SK-N-SH (cell line): Measurements from ENCODE around the gene DEPDC7. TPM values are rescaled to one million over a fixed set of nuclear protein-coding genes. Genes with fewer than 3 reads are reported as not detected.

Source experiments
- CTCF ChIA-PET: fragments of 300-600, 350-600 bp; formaldehyde crosslinking; extraction: SDS; loops from one replicate; lab custom pipeline; 2021; lab: Yijun Ruan, JAX
- POLR2A ChIA-PET: fragments of 350-600 bp; sonication (Branson Sonifier 250); formaldehyde crosslinking; extraction: SDS; loops from one replicate; lab custom pipeline; 2020; ENCODE audit warnings: antibody characterized with exemption, inconsistent platforms; lab: Yijun Ruan, JAX
- DNase-seq: peaks from one replicate; pipeline ENCODE4 v3.0.0; 2012
- H2AFZ ChIP-seq: fragments of 200-600 bp; sonication (generic); 2 replicates; pipeline ENCODE4 v1.8.1; 2016; ENCODE audit warnings: antibody characterized with exemption, mild to moderate bottlenecking, low read depth
- H3F3A ChIP-seq: fragments of 200-600 bp; sonication (generic); replicated peaks from 2 replicates; pipeline ENCODE3; 2016; ENCODE audit warnings: antibody characterized with exemption, mild to moderate bottlenecking; ENCODE audit not compliant: insufficient read depth
- H3K27ac ChIP-seq, 2 experiments: fragments of 200-500 bp in 1 of 2; fragments of 200-600 bp in 1 of 2; sonication (Bioruptor generic) in 1 of 2; sonication (generic), shearing (Covaris generic) in 1 of 2; 2 replicates each; pipeline versions ENCODE4 v1.5.1 to v1.6.1; 2014 to 2016; ENCODE audit warnings: low read depth in 2 of 2, inconsistent platforms in 1 of 2, low read length in 1 of 2, mild to moderate bottlenecking in 1 of 2, mixed read lengths in 1 of 2
- H3K27me3 ChIP-seq: fragments of 200-600 bp; sonication (generic), shearing (Covaris generic); 2 replicates; pipeline ENCODE4 v1.6.1; 2016; ENCODE audit warnings: mixed run types; ENCODE audit not compliant: insufficient read depth
- H3K36me3 ChIP-seq, 2 experiments: fragments of 200-500 bp in 1 of 2; fragments of 200-600 bp in 1 of 2; sonication (Bioruptor generic) in 1 of 2; sonication (generic) in 1 of 2; replicated peaks in 1 of 2; 2 replicates each; pipeline versions ENCODE3 to v1.5.1; 2014 to 2016; ENCODE audit warnings: low read length in 1 of 2, mild to moderate bottlenecking in 1 of 2; ENCODE audit not compliant: insufficient read depth in 2 of 2, control insufficient read depth in 1 of 2
- H3K4me1 ChIP-seq, 2 experiments: fragments of 200-500 bp in 1 of 2; fragments of 200-600 bp in 1 of 2; sonication (Bioruptor generic) in 1 of 2; sonication (generic), shearing (Covaris generic) in 1 of 2; 2 replicates each; pipeline versions ENCODE4 v1.5.1 to v1.6.1; 2014 to 2016; ENCODE audit warnings: low read depth in 1 of 2, low read length in 1 of 2, mixed run types in 1 of 2; ENCODE audit not compliant: insufficient read depth in 2 of 2, control insufficient read depth in 1 of 2
- H3K4me2 ChIP-seq: fragments of 200-600 bp; sonication (generic), shearing (Covaris generic); 2 replicates; pipeline ENCODE4 v1.6.1; 2017; ENCODE audit warnings: mixed run types
- H3K4me3 ChIP-seq, 2 experiments: fragments of 200-500 bp in 1 of 2; fragments of 200-600 bp in 1 of 2; sonication (Bioruptor generic) in 1 of 2; sonication (generic), shearing (Covaris generic) in 1 of 2; 2 replicates each; pipeline versions ENCODE4 v1.5.1 to v1.8.1; 2014 to 2016; ENCODE audit warnings: low read depth in 2 of 2, inconsistent platforms in 1 of 2, low read length in 1 of 2, mild to moderate bottlenecking in 1 of 2, mixed read lengths in 1 of 2, moderate library complexity in 1 of 2
- H3K79me2 ChIP-seq: fragments of 200-600 bp; sonication (generic); 2 replicates; pipeline ENCODE4 v1.8.1; 2017; ENCODE audit warnings: mild to moderate bottlenecking; ENCODE audit not compliant: insufficient read depth
- H3K9ac ChIP-seq: fragments of 200-600 bp; sonication (generic); 2 replicates; pipeline ENCODE4 v1.6.1; 2017; ENCODE audit warnings: mixed run types
- H3K9me2 ChIP-seq: fragments of 200-600 bp; sonication (generic); 2 replicates; pipeline ENCODE4 v1.6.1; 2017; ENCODE audit warnings: mixed run types
- H3K9me3 ChIP-seq: fragments of 200-600 bp; sonication (generic); 2 replicates; pipeline ENCODE4 v1.6.1; 2017; ENCODE audit warnings: mixed run types, mild to moderate bottlenecking, moderate library complexity
- H4K20me1 ChIP-seq: fragments of 200-600 bp; sonication (generic); 2 replicates; pipeline ENCODE4 v1.6.1; 2017; ENCODE audit warnings: mild to moderate bottlenecking, mixed run types; ENCODE audit not compliant: insufficient read depth
- ELF1 ChIP-seq: IDR thresholded peaks from 2 replicates; pipeline ENCODE4 v1.4.0; 2012
- EZH2phosphoT487 ChIP-seq: fragments of 200-600 bp; sonication (generic); IDR thresholded peaks from 2 replicates; pipeline ENCODE4 v1.6.1; 2017; ENCODE audit warnings: low read depth, mixed run types, mild to moderate bottlenecking, antibody characterized with exemption, moderate library complexity, borderline replicate concordance
- FOXJ3 ChIP-seq: sonication (generic); formaldehyde crosslinking; IDR thresholded peaks from 2 replicates; pipeline ENCODE4 v1.5.1; 2020; ENCODE audit warnings: mild to moderate bottlenecking, missing genetic modification reagents
- MXI1 ChIP-seq: IDR thresholded peaks from 2 replicates; pipeline ENCODE4 v1.6.1; 2012; ENCODE audit warnings: mild to moderate bottlenecking, low read depth, low read length, improper control_type of control experiment
- NFIC ChIP-seq: IDR thresholded peaks from 2 replicates; pipeline ENCODE4 v1.4.0; 2012; ENCODE audit warnings: borderline replicate concordance
- POLR2AphosphoS5 ChIP-seq: IDR thresholded peaks from 2 replicates; pipeline ENCODE4 v1.6.1; 2012; ENCODE audit warnings: low read depth, low read length
- RCOR1 ChIP-seq: fragments of 150-350 bp; IDR thresholded peaks from 2 replicates; pipeline ENCODE4 v1.6.1; 2017; ENCODE audit warnings: antibody characterized with exemption, low read length
- SIN3A ChIP-seq: IDR thresholded peaks from 2 replicates; pipeline ENCODE4 v1.6.1; 2012; ENCODE audit warnings: low read depth, mild to moderate bottlenecking, low read length, moderate library complexity, borderline replicate concordance
- TAF1 ChIP-seq: IDR thresholded peaks from 2 replicates; pipeline ENCODE4 v1.6.1; 2012; ENCODE audit warnings: low read depth, mild to moderate bottlenecking, low read length, moderate library complexity, borderline replicate concordance
- YY1 ChIP-seq: IDR thresholded peaks from 2 replicates; pipeline ENCODE4 v1.4.0; 2012; ENCODE audit warnings: low read depth, mild to moderate bottlenecking
- WGBS: methylation state at CpG from one replicate; pipeline ENCODE4 v1.1.6; 2017; ENCODE audit warnings: low lambda C conversion rate; 5-methylcytosine and 5-hydroxymethylcytosine counted together
- polyA plus RNA-seq, 3 experiments: library from polyadenylated mRNA; depleted of rRNA; stranded (reverse); fragments of >200 nt; gene quantifications; 2 replicates each; pipeline ENCODE4 v1.2.3, GENCODE V29; 2012
- TF ChIP-seq, protein P1 (sequence below): fragments of 150-350 bp; IDR thresholded peaks from 2 replicates; pipeline ENCODE4 v1.6.1; 2017; ENCODE audit warnings: antibody characterized with exemption, low read length, low read depth, borderline replicate concordance
- TF ChIP-seq, protein P2 (sequence below): IDR thresholded peaks from 2 replicates; pipeline ENCODE4 v1.4.0; 2012; ENCODE audit warnings: low read depth

The DEPDC7 gene
- polyA plus RNA-seq, 1 of the 3 experiments (the other 2 are of a cell fraction) = 9.7 TPM

DNA sequence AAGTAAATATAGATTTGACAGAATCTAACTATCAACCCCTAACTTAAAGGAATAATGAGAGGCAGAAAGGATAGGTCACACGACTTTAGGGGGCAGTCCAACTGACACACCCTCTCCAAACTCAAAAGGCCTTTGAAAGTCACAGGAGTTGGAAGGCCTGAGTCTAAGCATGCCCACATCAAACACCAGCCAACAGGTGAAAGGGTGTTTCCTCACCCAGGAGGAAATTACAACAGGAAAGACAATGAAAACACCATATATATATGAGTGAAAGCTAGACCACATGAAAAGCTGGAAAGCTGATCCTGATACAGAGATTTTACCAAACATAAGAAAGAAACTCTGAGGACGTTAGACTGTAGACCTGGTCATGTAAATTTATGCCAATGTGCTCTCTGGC, 10.5 kb upstream of the DEPDC7 start:
- Histone ChIP-seq H4K20me1 (no peaks in the 10 kb centered on the region), H3K4me1 (peaks cover 0 to 10% of the 10 kb centered on the region in 2 experiments; a peak in 2 of 4 replicates), H3K4me2 (no peak overlapping the region), H3K4me3 (no peak overlapping the region), H3K9ac (no peak overlapping the region), H3K9me2 (no peaks in the 10 kb centered on the region), H3F3A (peaks cover 3% of the 10 kb centered on the region), H3K27me3 (no peaks in the 10 kb centered on the region), H3K79me2 (no peaks in the 10 kb centered on the region), H3K27ac (no peak overlapping the region), H3K9me3 (no peaks in the 10 kb centered on the region), H3K36me3 (no peaks in the 10 kb centered on the region), H2AFZ (no peak overlapping the region)
- no peak for TF ChIP-seq YY1
- TF ChIP-seq RCOR1 = no peak
- no peak for TF ChIP-seq POLR2AphosphoS5
- TF ChIP-seq, protein P1, sequence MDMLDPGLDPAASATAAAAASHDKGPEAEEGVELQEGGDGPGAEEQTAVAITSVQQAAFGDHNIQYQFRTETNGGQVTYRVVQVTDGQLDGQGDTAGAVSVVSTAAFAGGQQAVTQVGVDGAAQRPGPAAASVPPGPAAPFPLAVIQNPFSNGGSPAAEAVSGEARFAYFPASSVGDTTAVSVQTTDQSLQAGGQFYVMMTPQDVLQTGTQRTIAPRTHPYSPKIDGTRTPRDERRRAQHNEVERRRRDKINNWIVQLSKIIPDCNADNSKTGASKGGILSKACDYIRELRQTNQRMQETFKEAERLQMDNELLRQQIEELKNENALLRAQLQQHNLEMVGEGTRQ = no peak
- 76% methylated on average over 2 of the region's 2 CpGs for WGBS
- POLR2A ChIA-PET = no interaction called here
- DNase-seq = no peak
- CTCF ChIA-PET = interaction anchor here (1.2 kb wide), 1 partner anchor 11 kb away, joined by 3 read pairs; the partner anchor contains the start of gene DEPDC7

DNA sequence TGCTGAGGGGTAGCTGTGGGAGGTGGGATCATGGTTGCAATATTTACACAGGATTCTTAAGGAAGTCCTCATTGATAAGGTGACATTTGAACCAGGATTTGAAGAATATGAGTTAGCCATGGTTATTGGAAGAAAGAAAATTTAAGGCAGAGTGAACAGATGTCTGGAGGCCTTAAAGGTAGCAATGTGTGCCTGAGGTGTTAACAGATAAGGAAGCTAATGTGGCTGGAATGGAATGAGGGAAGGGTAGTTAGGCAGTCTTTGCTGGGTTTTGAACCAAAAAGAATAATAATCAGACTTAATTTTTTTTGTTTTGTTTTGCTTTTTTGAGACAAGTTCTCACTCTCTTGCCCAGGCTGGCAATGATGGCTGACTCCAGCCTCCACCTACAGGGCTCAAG, 9.7 kb upstream of the DEPDC7 start:
- CTCF ChIA-PET = interaction anchor here (1.2 kb wide), 1 partner anchor 10 kb away, joined by 3 read pairs; the partner anchor contains the start of gene DEPDC7
- no peaks in the 10 kb centered on the region for H4K20me1 ChIP-seq
- peaks cover 0 to 4% of the 10 kb centered on the region in 2 experiments; a peak in 2 of 4 replicates for H3K4me1 ChIP-seq
- H3K4me3 ChIP-seq = no peak overlapping the region
- no peaks in the 10 kb centered on the region for H3K9me2 ChIP-seq
- H3K9me3 ChIP-seq = no peaks in the 10 kb centered on the region
- no peak for TF ChIP-seq EZH2phosphoT487
- TF ChIP-seq ELF1 = no peak
- no peak for TF ChIP-seq MXI1
- no peak for TF ChIP-seq RCOR1
- TF ChIP-seq, protein P2, sequence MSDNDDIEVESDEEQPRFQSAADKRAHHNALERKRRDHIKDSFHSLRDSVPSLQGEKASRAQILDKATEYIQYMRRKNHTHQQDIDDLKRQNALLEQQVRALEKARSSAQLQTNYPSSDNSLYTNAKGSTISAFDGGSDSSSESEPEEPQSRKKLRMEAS = no peak
- no peak for TF ChIP-seq FOXJ3 (CRISPR knock-in tag)
- no peak for TF ChIP-seq TAF1
- TF ChIP-seq NFIC = no peak
- no peak for TF ChIP-seq SIN3A
- no peak overlapping the region for H3K27ac ChIP-seq
- no peak overlapping the region for H3K9ac ChIP-seq
- H3K27me3 ChIP-seq = no peaks in the 10 kb centered on the region
- no peak for DNase-seq
- POLR2A ChIA-PET = no interaction called here
- H3K36me3 ChIP-seq = no peaks in the 10 kb centered on the region
- peaks cover 2% of the 10 kb centered on the region for H3F3A ChIP-seq
- no peaks in the 10 kb centered on the region for H3K79me2 ChIP-seq
- H3K4me2 ChIP-seq = no peak overlapping the region
- no peak overlapping the region for H2AFZ ChIP-seq
